ENCODE results near the gene PLA2G6. TPM values are rescaled to one million over a fixed set of nuclear protein-coding genes. Genes with fewer than 3 reads are reported as not detected.

PLA2G6 gene
- total RNA-seq, 1 experiment from 2014 or later: 24.1 TPM

DNA sequence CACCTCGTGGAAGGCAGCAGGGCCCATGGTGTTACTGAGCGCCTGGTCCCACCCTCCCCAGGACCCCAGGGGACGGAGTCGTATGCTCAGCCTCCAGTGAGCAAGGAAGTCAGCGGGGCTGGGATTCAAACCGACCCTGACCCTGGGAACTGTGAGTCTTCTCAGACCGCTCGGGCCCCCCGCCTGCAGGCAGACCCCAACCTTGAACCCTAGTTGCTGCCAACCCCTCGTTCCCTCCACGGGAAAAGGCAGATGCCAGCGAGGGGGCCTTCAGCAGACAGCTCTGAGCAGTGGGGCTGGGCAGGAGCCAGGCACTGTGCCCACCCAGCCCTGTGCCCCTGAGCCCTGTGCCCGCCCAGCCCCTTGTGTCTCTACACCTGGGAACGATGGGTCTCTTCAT, 104.0 kb downstream of the PLA2G6 start:
- Histone ChIP-seq H3K18ac (ENCODE audit: insufficient read length, low read depth, low read length) (no peak overlapping the region), H4K91ac (ENCODE audit: insufficient read length, low read depth, low read length) (no peak overlapping the region), H3K79me1 (ENCODE audit: insufficient read depth, low read depth, low read length, poor library complexity, severe bottlenecking) (no peaks in the 10 kb centered on the region), H3K9ac (ENCODE audit: extremely low read depth, insufficient read length, low read length) (no peak overlapping the region), H2BK12ac (ENCODE audit: insufficient read length, low read depth, low read length) (no peak overlapping the region), H3K27me3 (ENCODE audit: insufficient read depth, low read length) (peaks cover 5% of the 10 kb centered on the region; the same call in 1 of the 2 replicates), H4K8ac (replicated peaks; ENCODE audit: insufficient read length, low read depth, low read length) (no peak overlapping the region), H2BK20ac (ENCODE audit: low read depth, low read length, poor library complexity, severe bottlenecking) (no peak overlapping the region), H4K5ac (ENCODE audit: insufficient read length, low read depth, low read length) (no peak overlapping the region), H2BK15ac (ENCODE audit: low read depth, low read length) (no peak overlapping the region), H3K14ac (ENCODE audit: insufficient read depth, low read length) (no peak overlapping the region), H3K4me2 (ENCODE audit: insufficient read depth, insufficient read length, low read length) (no peak overlapping the region), H3K79me2 (ENCODE audit: insufficient read depth, low read length) (no peaks in the 10 kb centered on the region), H3T11ph (ENCODE audit: low read length) (no peak overlapping the region), H3K56ac (ENCODE audit: insufficient read length, low read depth, low read length) (no peak overlapping the region), H3K27ac (ENCODE audit: insufficient read length, low read depth, low read length) (no peak overlapping the region), H4K20me1 (ENCODE audit: control insufficient read depth, insufficient read depth, insufficient read length) (no peaks in the 10 kb centered on the region), H3K4me1 (ENCODE audit: insufficient read depth, low read length) (no peaks in the 10 kb centered on the region), H2AFZ (ENCODE audit: low read length) (no peak overlapping the region), H2BK120ac (ENCODE audit: low read depth, low read length, poor library complexity, severe bottlenecking) (no peak overlapping the region), H2BK5ac (ENCODE audit: insufficient read length, low read length) (no peak overlapping the region), H3K23me2 (ENCODE audit: insufficient read length, low read depth, low read length, poor library complexity, severe bottlenecking) (no peaks in the 10 kb centered on the region), H3K4ac (ENCODE audit: low read depth, low read length) (no peak overlapping the region), H2AK5ac (ENCODE audit: insufficient read length, low read length) (no peak overlapping the region), H3K23ac (ENCODE audit: insufficient read length, low read depth, low read length) (no peak overlapping the region), H3K9me3 (ENCODE audit: control insufficient read depth, low read depth, low read length) (no peaks in the 10 kb centered on the region)
- Mint-ChIP-seq H3K27me3 (ENCODE audit: low read depth) (peaks cover 23% of the 10 kb centered on the region), H3K9me3 (no peaks in the 10 kb centered on the region), H3K36me3 (ENCODE audit: insufficient read depth in 1 of 3, low read depth in 3 of 3) (peaks cover 2 to 28% (median 16%) of the 10 kb centered on the region in 3 experiments; a peak in 6 of 7 replicates), H3K4me3 (no peak overlapping the region), H3K4me1 (peaks cover 0 to 9% of the 10 kb centered on the region in 2 experiments; a peak in 2 of 4 replicates), H3K27ac (no peak overlapping the region)
- no CpG with 5 or more reads among the region's 14 CpGs for WGBS (ENCODE audit: extremely low coverage, insufficient read length, low lambda C conversion rate)
- TF ChIP-seq, protein P1, sequence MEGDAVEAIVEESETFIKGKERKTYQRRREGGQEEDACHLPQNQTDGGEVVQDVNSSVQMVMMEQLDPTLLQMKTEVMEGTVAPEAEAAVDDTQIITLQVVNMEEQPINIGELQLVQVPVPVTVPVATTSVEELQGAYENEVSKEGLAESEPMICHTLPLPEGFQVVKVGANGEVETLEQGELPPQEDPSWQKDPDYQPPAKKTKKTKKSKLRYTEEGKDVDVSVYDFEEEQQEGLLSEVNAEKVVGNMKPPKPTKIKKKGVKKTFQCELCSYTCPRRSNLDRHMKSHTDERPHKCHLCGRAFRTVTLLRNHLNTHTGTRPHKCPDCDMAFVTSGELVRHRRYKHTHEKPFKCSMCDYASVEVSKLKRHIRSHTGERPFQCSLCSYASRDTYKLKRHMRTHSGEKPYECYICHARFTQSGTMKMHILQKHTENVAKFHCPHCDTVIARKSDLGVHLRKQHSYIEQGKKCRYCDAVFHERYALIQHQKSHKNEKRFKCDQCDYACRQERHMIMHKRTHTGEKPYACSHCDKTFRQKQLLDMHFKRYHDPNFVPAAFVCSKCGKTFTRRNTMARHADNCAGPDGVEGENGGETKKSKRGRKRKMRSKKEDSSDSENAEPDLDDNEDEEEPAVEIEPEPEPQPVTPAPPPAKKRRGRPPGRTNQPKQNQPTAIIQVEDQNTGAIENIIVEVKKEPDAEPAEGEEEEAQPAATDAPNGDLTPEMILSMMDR (conservative IDR thresholded peaks at IDR 0.05): no peak
- no peak for DNase-seq

Measured in H9 (cell line).